ENCODE results near the gene IL27RA. TPM values are rescaled to one million over a fixed set of nuclear protein-coding genes. Genes with fewer than 3 reads are reported as not detected.

Gene IL27RA
- total RNA-seq, 1 donor from 2014 or later = 1.2 TPM

GRCh38 chr19:14059652-14060155 lies 28.1 kb downstream of the IL27RA start:
- ATAC-seq = no peak

DNA sequence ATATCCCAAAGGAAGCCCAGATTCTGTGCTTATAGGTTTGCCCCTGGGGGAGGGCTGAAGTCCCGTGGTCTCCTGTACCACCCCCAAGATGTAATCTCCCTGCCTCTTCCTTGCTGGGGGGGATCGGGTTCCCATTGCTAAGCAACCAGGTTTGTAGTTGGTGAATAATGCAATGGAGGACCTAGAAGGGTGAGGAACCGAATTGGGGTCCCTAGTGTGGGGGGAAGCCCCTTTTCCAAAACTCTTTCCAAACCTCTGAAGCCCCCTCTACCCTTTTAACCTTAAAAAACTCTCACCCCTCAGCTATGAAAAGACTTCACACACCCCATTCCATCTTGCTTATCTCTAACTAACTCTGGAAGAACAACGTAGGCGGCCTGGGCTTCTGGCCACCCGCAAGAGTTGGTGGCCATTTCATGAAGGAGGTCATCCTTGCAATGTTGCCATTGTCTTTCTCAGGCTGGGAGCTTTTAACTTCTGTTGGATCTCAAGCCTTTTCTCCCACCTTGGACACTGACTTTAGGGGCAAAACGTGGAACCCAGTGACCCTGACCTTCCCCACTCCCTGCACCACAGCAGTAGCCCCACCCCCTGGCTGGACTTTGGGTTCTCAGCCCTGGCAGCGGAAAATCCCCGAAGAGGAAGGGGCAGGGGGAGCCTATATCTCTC lies 29.7 kb downstream of the IL27RA start:
- no peak for ATAC-seq

GRCh38 chr19:14061751-14062557 lies 30.4 kb downstream of the IL27RA start, which contains the start of gene PALM3:
Gene PALM3, minus strand, starts transcription at chr19:14062076. Its CDS starts 96 bp downstream, at chr19:14061980.
- peak; percentile 21 for ATAC-seq

- ATAC-seq = no peak
Observed at GRCh38 chr19:14062558-14062855, 30.9 kb downstream of the IL27RA start.

DNA sequence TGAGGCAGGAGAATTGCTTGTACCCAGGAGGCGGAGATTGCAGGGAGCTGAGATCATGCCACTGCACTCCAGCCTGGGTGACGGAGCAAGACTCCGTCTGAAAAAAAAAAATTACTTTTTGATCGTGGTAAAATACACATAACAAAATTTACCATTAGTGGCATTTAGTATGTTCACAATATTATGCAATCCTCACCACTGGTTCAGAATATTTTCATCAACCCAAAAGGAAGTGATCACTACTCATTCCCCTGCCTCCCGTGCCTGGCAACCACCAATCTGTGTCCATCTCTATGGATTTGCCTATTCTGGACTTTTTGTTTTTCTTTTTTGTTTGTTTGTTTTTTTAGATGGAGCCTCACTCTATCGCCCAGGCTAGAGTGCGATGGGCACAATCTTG lies 31.5 kb downstream of the IL27RA start:
- ATAC-seq = no peak

DNA sequence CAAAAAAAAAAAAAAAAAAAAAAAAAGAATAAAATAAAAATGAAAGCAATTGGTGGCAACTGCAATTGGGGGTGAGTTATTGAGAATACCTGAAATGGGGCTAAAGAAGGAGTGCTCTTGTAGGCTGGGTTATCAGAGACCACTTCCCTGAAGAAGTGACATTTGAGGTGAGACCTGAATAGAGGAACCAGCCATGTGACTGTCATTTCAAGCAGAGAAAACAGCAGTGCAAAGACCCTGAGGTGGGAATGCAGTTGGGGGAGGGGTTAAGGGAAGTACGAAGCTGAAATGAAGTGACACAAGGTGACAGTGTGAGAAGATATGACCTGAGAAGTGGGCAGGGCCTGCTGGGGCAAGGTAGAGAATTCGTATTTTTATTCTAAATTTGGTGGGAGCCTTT lies 34.6 kb downstream of the IL27RA start:
- ATAC-seq = no peak

DNA sequence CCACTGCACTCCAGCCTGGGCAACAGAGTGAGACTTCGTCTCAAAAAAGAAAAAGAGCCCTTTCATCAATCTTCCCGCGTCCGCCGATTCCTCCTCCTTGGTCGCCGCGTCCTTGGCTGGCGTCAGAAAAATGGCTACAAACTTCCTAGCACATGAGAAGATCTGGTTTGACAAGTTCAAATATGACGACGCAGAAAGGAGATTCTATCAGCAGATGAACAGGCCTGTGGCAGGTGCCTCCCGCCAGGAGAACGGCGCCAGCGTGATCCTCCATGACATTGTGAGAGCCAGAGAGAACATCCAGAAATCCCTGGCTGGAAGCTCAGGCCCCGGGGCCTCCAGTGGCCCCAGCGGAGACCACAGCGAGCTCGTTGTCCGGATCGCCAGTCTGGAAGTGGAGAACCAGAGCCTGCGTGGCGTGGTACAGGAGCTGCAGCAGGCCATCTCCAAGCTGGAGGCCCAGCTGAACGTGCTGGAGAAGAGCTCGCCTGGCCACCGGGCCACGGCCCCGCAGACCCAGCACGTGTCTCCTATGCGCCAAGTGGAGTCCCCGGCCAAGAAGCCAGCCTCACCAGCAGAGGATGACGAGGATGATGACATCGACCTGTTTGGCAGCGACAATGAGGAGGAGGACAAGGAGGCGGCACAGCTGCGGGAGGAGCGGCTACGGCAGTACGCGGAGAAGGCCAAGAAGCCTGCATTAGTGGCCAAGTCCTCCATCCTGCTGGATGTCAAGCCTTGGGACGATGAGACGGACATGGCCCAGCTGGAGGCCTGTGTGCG lies 38.9 kb downstream of the IL27RA start:
- no peak for ATAC-seq

DNA sequence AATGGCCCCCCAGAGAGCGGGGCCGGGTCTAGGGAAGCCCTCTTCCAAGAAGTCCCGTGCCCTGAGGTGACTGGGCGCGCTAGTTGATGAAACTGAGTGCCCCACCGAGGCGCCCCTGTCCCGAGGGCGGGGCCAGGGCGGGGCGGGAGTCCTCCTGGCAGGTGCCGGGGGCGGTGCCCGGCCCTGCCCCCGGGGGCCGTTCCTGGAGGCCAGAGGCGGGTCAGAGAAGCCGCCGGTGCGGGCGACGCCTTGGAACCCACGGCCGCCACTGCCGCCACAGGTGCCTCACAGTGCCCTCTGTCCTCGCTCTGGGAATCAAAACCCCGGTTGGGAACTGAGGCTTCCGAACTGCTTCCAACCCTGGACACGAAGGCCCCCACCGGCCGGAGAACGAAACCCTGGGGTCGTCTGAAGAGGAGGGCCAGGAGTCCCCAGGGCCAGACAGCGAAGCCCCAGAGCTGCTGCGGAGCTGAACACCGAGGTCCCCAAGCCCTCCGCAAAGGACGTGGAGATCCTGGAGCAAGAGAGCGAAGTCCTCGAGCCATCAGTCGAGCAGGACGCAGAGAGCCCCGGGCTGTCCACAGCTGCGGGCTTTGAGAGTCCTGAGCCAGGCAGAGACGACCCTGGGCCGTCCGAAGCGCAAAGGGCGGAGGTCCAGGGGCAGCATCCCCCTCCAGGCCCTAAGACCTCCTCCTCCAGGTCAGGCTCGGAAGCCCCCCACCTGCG lies 41.1 kb downstream of the IL27RA start, which contains the start of gene MISP3:
Gene MISP3 (plus strand): TSS at position 252 of the 726 bp plus-strand sequence. CDS start 524 bp downstream, outside the sequence.
- ATAC-seq = peak; percentile 30

DNA sequence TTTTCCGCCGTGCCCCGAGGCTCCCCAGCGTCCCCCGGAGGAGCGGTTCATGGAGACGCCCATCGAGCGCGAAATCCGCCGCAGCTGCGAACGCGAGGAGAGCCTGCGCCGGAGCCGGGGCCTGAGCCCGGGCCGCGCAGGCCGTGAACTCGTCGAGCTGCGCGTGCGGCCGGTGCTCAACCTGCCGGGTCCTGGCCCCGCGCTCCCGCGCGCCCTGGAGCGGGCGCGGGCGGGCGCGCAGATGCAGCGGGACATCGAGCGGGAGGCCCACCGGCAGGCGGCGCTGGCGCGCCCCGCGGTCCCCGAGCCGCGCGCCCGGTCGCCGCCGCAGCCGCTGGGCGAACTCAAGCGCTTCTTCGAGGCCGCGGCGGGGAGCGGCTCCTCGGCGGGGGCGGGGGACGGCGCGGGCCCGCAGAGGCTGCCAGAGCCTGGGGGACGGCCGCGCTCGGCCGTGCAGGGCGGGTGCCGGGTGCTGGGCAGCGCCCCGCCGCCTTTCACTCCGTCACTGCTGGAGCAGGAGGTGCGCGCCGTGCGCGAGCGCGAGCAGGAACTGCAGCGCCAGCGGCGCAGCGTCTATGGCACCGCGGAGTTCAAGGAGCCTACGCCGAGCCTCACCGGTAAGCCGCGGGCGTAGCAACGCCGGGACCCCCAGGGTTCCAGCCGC lies 41.8 kb downstream of the IL27RA start:
- ATAC-seq = peak; percentile 66

DNA sequence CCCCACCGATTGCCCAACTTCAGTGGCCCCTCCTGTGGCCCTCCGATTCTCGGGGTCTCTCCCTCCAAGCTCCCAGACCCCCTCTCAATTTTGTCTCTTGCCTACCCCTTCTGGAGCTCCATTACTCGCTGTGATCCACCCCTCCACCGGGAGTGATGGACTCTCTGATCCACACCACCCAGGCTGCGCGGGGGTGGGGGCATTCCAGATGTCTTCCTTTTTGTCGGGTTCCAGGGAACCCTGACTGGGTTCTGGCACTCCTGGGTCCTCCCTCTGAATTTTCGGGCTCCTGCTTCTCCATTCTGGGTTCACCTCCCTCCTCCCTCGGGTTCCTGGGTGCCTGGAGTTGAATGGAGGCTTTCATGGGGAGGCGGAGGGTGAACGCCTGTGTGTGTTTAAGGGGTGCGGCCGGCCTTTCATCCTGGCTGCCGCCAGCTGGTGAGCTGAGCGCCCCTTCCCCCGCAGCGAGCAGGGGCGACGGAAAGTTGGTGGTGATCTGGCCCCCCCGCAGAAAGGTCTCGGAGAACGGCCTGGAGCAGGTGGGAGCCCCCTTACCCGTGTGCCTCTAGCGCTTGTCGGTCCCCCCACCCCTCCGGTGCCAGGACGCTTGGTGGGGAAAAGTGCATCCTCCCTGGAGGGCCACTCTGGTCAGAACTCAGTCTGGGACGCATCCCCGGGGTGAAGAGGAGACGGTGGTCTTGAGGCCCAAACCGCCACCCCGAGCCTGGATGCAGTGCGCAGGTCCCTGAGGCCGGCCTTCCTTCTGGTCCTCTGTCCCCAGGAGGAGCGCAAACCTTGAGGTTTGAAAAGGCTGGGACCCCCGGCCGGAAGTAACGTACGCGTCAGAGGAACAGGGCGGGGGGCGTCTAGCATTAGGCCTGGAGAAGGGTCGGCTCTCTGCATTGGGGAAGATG lies 42.6 kb downstream of the IL27RA start:
- peak; percentile 41 for ATAC-seq

DNA sequence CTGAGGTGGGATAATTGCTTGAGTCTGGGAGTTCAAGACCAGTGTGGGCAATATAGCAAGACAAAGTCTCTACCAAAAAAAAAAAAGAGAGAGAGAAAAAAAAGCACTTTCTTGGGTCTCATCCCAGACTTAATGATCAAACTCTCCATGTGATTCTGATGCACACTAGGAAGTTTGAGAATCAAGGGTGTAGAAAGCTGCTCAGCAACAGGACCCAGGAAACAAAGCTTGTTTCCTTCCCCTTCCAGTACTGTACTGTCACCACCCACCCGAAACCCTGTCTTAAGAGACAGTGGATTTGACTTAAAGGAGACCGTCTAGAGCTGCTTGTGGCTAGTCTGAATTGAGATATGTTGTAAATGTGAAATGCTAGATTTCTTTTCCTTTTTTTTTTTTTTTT lies 46.8 kb downstream of the IL27RA start:
- ATAC-seq = no peak

DNA sequence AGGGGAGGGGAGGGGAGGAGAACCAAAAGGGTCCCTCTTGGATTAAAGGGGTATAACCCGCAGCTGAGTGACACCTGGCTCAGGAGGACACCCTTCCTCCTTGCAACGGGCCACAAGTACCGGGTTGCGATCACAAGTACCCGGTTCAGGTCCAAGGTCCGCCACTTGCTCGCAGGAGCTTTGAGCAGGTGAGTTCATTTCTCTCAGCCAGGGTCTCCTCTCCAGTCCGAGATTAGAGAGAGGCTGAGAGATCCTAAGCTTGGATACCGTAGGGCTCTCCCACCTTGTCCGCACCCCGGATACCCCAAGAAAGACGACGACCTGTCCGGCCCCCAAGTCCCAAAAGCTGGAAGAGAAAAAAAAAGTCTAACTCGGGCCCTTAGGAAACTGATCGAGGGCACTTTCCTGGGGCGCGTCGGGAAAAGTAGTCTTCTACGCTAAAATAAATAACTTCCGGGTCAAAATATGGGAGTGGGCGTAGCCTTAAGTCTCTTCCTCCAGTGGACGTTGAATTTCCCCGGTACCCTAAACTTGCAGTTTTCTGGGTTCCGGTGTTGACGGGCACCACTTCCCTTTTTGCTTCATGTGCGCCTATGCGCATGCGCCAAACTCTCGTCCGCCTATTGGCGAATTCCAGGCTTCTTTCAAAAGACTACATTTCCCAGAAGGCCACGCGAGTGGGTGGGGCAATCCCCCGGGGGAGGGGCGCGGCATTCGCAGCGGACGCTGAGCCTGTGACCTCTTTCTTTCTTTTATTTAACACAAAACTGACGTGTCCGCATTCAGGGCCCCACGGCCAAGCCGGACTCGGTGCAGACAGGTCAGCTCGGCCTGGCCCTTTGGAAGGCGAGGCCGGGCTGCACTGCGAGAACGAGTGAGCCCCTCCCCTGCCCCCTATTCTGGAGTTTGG lies 49.6 kb downstream of the IL27RA start:
- peak; percentile 88 for ATAC-seq

DNA sequence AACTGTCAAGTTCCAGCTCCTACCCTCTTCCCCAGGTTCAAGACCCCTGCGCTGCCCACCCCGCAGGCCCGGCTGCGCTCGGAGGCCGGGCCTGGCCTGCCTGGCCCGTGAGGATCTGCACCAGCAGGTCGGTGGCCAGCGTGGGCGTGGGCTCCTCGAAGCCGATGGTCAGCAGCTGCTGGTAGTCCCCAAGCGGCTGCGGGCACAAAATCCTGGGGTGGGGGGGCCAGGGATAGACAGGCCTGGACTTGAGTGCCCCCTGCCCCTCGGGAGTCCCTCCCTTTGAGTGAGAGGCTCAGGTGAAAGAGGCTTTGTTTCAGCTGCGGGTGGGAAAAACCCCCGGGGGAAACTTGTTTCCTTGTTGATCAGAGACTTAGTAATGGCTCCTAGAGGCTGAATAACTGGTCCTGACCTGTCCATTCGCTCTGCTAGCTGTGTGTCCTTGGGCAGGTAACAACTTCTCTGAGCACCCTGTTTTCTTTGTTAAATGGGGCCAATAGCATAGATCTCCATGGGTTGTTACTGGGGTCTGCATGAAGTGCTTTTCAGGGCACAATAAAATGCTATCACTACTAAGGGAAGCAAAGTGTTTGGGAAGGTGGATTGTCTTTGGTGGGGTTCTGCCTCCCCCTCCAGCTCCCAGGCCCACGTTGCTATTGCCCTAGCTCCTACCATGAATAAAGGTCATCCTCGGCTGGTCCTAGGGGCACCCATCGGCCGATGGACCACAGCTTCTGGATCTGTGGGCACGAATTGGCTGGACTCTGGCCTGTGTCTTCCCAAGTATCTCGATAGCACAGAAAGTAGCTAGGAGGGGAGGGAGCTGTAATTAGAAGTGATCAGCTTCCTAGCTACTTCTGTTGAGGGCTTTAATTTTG lies 50.5 kb downstream of the IL27RA start:
- ATAC-seq = peak; percentile 58

- ATAC-seq = no peak
Observed at GRCh38 chr19:14082675-14082960, 51.1 kb downstream of the IL27RA start.

GRCh38 chr19:14085309-14085995 lies 53.9 kb downstream of the IL27RA start, which contains the start of gene C19orf67:
Gene C19orf67, minus strand, starts transcription at chr19:14085783. Its CDS starts 156 bp downstream, at chr19:14085627.
- ATAC-seq = no peak

- no peak for ATAC-seq
Observed at GRCh38 chr19:14086098-14086497, 54.5 kb downstream of the IL27RA start.

DNA sequence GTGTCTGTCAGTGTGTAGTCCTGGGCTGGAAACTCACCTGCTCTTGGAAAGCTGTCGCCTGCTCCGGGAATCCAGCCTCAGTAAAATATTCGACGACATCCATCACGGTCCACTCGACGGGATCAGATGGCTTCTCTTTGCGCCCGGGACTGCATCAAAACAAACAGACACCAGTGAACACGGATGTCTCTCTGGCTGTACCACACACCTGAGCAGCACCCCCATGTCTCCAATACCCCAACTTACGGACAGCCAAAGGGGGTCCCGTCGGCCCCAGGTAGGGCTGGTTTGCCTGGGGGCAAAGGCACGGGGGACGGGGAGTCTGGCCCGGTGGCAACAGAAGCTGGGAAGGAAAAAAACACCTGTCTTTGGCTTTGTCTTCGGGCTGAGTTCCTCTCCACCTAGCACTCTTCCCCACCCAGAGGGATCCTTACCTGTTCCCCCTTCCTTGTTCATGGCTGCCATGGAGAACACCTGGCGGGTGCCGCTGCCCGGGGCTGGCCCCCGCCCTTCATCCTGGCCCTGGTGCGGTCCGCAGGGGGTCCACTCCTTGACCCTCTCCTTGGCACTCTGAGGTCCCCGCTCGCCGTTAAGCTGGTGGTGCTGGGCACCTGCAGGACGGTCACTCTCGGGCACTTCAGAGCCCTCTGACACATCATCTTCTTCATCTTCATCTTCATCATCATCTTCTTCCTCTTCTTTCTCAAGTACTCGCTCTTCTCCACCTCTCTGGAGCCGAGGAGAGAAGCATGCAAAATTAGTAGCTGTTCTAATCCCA lies 57.3 kb downstream of the IL27RA start:
- ATAC-seq = no peak
